ENCODE results near the gene SGPP1. TPM values are rescaled to one million over a fixed set of nuclear protein-coding genes. Genes with fewer than 3 reads are reported as not detected.
"Not testable (repeated sequence)": the region's sequence is repeated elsewhere in the genome, so short reads cannot be mapped to it uniquely, and the experiment has no call there.

SGPP1 gene
- total RNA-seq, 1 donor from 2014 or later = 8.2 TPM

DNA sequence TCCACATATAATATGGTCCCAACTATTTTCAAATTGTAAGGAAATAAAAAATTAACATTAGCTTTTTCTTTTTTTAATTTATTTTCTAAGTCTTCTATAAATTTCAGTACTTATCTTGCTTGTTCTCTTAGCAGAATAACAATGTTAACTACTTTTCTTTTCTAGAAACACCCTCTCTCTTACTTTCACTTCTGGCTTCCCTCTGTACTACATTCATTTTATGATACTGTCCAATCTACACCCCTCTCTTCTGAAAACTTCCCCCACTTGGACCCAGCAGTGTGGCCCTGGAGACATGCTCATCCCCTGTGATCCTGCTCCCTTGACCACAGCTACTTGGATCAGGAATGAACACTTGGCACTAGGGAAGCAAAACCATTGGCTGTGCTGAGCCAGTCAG is 15.7 kb downstream of the SGPP1 start:
- peaks cover 20% of the 10 kb centered on the region for H3K36me3 Mint-ChIP-seq
- H3K4me3 Mint-ChIP-seq = no peak overlapping the region
- no peaks in the 10 kb centered on the region for H3K27me3 Mint-ChIP-seq
- peaks cover 13% of the 10 kb centered on the region for H3K9me3 Mint-ChIP-seq
- H3K4me1 Mint-ChIP-seq (ENCODE audit: unreplicated experiment) = no peaks in the 10 kb centered on the region
- H3K27ac Mint-ChIP-seq = no peak overlapping the region
- DNase-seq (ENCODE audit: extremely low spot score, unreplicated experiment) = no peak
- TF ChIP-seq, protein P1, sequence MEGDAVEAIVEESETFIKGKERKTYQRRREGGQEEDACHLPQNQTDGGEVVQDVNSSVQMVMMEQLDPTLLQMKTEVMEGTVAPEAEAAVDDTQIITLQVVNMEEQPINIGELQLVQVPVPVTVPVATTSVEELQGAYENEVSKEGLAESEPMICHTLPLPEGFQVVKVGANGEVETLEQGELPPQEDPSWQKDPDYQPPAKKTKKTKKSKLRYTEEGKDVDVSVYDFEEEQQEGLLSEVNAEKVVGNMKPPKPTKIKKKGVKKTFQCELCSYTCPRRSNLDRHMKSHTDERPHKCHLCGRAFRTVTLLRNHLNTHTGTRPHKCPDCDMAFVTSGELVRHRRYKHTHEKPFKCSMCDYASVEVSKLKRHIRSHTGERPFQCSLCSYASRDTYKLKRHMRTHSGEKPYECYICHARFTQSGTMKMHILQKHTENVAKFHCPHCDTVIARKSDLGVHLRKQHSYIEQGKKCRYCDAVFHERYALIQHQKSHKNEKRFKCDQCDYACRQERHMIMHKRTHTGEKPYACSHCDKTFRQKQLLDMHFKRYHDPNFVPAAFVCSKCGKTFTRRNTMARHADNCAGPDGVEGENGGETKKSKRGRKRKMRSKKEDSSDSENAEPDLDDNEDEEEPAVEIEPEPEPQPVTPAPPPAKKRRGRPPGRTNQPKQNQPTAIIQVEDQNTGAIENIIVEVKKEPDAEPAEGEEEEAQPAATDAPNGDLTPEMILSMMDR (conservative IDR thresholded peaks at IDR 0.05) = no peak

DNA sequence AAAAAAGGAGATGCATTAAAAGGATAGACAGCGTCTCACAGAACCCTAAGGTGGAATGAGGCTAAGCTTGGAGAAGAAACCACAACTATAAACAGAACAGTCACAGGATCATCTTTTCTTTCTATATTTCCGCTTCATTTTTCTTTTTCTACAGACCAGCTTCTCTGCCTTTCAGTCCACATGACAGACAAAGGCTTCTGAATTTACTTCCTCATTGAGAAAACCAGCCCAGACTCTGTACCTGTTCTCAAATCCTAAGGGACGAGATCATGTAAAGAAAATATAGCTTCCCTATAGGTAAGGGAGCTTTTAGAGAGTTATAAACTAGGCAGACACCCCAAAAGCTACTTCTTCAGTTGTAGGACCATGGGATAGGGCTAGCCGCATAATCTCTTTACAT is 17.4 kb downstream of the SGPP1 start:
- Mint-ChIP-seq H3K27ac (no peak overlapping the region), H3K36me3 (peaks cover 14% of the 10 kb centered on the region), H3K9me3 (peaks cover 8% of the 10 kb centered on the region), H3K4me1 (ENCODE audit: unreplicated experiment) (no peaks in the 10 kb centered on the region), H3K27me3 (no peaks in the 10 kb centered on the region), H3K4me3 (no peak overlapping the region)
- no peak for DNase-seq (ENCODE audit: extremely low spot score, unreplicated experiment)
- TF ChIP-seq, protein P1 (conservative IDR thresholded peaks at IDR 0.05) = no peak

- H3K27ac Mint-ChIP-seq = no peak overlapping the region
- H3K36me3 Mint-ChIP-seq = peaks cover 13% of the 10 kb centered on the region
- no peak for DNase-seq (ENCODE audit: extremely low spot score, unreplicated experiment)
- H3K27me3 Mint-ChIP-seq = no peaks in the 10 kb centered on the region
- TF ChIP-seq, protein P1 (conservative IDR thresholded peaks at IDR 0.05) = no peak
- peaks cover 8% of the 10 kb centered on the region for H3K9me3 Mint-ChIP-seq
- no peak overlapping the region for H3K4me3 Mint-ChIP-seq
- no peaks in the 10 kb centered on the region for H3K4me1 Mint-ChIP-seq (ENCODE audit: unreplicated experiment)
These were observed 18.3 kb downstream of the SGPP1 start for GRCh38 chr14:63709589-63709988.

DNA sequence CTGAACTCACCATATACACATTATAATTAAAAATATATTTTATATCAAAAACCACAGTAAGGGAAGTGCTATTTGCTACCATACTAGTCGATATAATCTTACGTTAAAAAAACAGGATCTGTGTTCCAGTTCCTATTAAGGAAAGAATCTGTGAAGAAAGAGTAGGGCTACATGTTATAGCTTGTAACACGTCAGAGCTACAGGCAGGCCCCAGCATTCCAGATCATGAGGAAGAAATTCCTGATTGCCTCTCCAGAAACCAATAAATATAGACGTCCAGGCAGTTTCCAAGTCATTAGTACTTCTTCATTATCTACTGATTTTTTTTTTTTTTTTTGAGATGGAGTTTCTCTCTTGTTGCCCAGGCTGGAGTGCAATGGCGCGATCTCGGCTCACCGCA is 20.6 kb downstream of the SGPP1 start:
- Mint-ChIP-seq H3K27me3 (no peaks in the 10 kb centered on the region), H3K36me3 (peaks cover 1% of the 10 kb centered on the region), H3K9me3 (peaks cover 2% of the 10 kb centered on the region), H3K4me3 (no peak overlapping the region), H3K4me1 (ENCODE audit: unreplicated experiment) (no peaks in the 10 kb centered on the region), H3K27ac (no peak overlapping the region)
- DNase-seq (ENCODE audit: extremely low spot score, unreplicated experiment) = no peak
- TF ChIP-seq, protein P1 (conservative IDR thresholded peaks at IDR 0.05) = no peak

- Mint-ChIP-seq H3K4me3 (no peak overlapping the region), H3K27ac (no peak overlapping the region), H3K4me1 (ENCODE audit: unreplicated experiment) (no peaks in the 10 kb centered on the region), H3K9me3 (no peaks in the 10 kb centered on the region), H3K27me3 (no peaks in the 10 kb centered on the region), H3K36me3 (no peaks in the 10 kb centered on the region)
- DNase-seq (ENCODE audit: extremely low spot score, unreplicated experiment) = no peak
- TF ChIP-seq, protein P1 (conservative IDR thresholded peaks at IDR 0.05) = no peak
These were observed 22.2 kb downstream of the SGPP1 start for GRCh38 chr14:63705561-63706070.

DNA sequence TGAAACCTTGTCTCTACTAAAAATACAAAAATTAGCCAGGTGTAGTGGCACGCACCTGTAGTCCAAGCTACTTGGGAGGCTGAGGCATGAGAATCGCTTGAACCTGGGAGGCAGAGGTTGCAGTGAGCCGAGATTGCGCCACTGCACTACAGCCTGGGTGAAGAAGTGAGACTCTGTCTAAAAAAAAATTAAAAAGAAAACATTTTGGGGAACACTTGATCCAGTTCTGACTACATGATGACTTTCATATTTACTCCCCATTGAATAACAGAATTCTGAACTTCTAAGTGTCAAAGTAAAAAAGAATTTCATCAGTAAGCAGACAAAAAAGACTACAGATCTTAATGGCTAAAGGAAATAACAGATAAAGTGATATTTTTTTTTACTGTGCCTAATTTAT is 25.3 kb downstream of the SGPP1 start:
- H3K27me3 Mint-ChIP-seq; DNase-seq (ENCODE audit: extremely low spot score, unreplicated experiment); H3K9me3 Mint-ChIP-seq; H3K36me3 Mint-ChIP-seq; H3K4me3 Mint-ChIP-seq; H3K27ac Mint-ChIP-seq; H3K4me1 Mint-ChIP-seq (ENCODE audit: unreplicated experiment): not testable (repeated sequence)
